OCI-LY7 (cell line): ENCODE data around the gene VSX1.

ENCODE experiments used
- EZH2phosphoT487 ChIP-seq: fragments of 200-600 bp; sonication (generic); IDR thresholded peaks from 2 replicates; pipeline ENCODE4 v1.6.1; 2018; ENCODE audit warnings: low read depth, borderline replicate concordance, mild to moderate bottlenecking, mixed run types, antibody characterized with exemption, low read length, moderate library complexity, mixed read lengths
- TF ChIP-seq, protein P1 (sequence below): fragments of 200-600 bp; sonication (generic); conservative IDR thresholded peaks from 2 replicates; pipeline ENCODE4 v1.5.1; 2014; ENCODE audit warnings: mild to moderate bottlenecking, antibody characterized with exemption, low read length, moderate library complexity, mixed read lengths

DNA sequence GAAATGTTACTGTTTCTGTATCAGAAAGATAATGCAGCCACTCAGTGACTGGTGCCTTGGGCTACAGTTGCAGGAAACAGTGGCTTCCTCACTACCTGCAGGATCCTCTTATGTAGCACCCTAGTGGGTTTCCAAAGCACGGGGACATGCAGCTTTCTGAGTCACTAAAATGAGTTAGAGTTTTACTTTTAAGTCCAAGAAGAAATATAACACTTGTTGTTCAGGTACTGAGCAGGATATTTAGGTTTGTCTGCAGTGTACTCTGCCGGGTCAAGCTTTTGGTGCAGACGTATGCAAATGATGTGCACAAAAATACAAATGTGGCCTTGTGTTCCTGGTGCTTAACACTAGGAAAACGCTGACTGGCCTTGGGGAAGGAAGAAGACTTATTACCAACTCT is 46.0 kb downstream of the VSX1 start:
- TF ChIP-seq, protein P1, sequence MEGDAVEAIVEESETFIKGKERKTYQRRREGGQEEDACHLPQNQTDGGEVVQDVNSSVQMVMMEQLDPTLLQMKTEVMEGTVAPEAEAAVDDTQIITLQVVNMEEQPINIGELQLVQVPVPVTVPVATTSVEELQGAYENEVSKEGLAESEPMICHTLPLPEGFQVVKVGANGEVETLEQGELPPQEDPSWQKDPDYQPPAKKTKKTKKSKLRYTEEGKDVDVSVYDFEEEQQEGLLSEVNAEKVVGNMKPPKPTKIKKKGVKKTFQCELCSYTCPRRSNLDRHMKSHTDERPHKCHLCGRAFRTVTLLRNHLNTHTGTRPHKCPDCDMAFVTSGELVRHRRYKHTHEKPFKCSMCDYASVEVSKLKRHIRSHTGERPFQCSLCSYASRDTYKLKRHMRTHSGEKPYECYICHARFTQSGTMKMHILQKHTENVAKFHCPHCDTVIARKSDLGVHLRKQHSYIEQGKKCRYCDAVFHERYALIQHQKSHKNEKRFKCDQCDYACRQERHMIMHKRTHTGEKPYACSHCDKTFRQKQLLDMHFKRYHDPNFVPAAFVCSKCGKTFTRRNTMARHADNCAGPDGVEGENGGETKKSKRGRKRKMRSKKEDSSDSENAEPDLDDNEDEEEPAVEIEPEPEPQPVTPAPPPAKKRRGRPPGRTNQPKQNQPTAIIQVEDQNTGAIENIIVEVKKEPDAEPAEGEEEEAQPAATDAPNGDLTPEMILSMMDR = no peak
- TF ChIP-seq EZH2phosphoT487 = no peak
